Measurements from ENCODE around the gene GIPC2.
"Not testable (repeated sequence)": the region's sequence is repeated elsewhere in the genome, so short reads cannot be mapped to it uniquely, and the experiment has no call there.

The GIPC2 gene

GRCh38 chr1:78045926-78046778 lies at the start of gene GIPC2:
Gene GIPC2, plus strand, starts transcription at chr1:78045966. Its CDS starts 129 bp downstream, at chr1:78046095.
- TF ChIP-seq CTCF (IDR thresholded peaks at IDR 0.05; ENCODE audit: unreplicated experiment in 3 of 3), result no peak
- Mint-ChIP-seq H3K9me3 (peaks cover 4% of the 10 kb centered on the region), H3K4me3 (peak within 1 kb of the TSS; percentile 84 to 85 (median 84)), H3K36me3 (ENCODE audit: low read depth) (no peaks in the 10 kb centered on the region), H3K27me3 (ENCODE audit: low read depth) (peaks cover 78% of the 10 kb centered on the region), H3K4me1 (peaks cover 26% of the 10 kb centered on the region), H3K27ac (peak within 1 kb of the TSS; percentile 4 to 89 (median 51))

GRCh38 chr1:77996734-77997133 lies 49.0 kb upstream of the GIPC2 start:
- H3K4me1 Mint-ChIP-seq, result peaks cover 5% of the 10 kb centered on the region
- no peaks in the 10 kb centered on the region for H3K9me3 Mint-ChIP-seq
- no peak for TF ChIP-seq CTCF (IDR thresholded peaks at IDR 0.05; ENCODE audit: unreplicated experiment in 3 of 3)
- peaks cover 26% of the 10 kb centered on the region for H3K36me3 Mint-ChIP-seq (ENCODE audit: low read depth)
- no peak overlapping the region for H3K27ac Mint-ChIP-seq
- H3K4me3 Mint-ChIP-seq, result no peak overlapping the region
- H3K27me3 Mint-ChIP-seq (ENCODE audit: low read depth), result no peaks in the 10 kb centered on the region

- not testable (repeated sequence) for H3K27ac Mint-ChIP-seq, H3K4me3 Mint-ChIP-seq
Measured at GRCh38 chr1:78000536-78000935, 45.2 kb upstream of the GIPC2 start.

GRCh38 chr1:78003070-78003746 lies 42.6 kb upstream of the GIPC2 start:
- no peaks in the 10 kb centered on the region for H3K27me3 Mint-ChIP-seq (ENCODE audit: low read depth)
- peak overlapping the region; percentile 91 to 98 (median 98) for H3K27ac Mint-ChIP-seq
- peak overlapping the region; percentile 49 to 61 (median 52) for H3K4me3 Mint-ChIP-seq
- H3K4me1 Mint-ChIP-seq, result peaks cover 31% of the 10 kb centered on the region
- H3K9me3 Mint-ChIP-seq, result no peaks in the 10 kb centered on the region
- H3K36me3 Mint-ChIP-seq (ENCODE audit: low read depth), result no peaks in the 10 kb centered on the region
- TF ChIP-seq CTCF (IDR thresholded peaks at IDR 0.05; ENCODE audit: unreplicated experiment in 3 of 3), result no peak

More at GRCh38 chr1:78000536-78000935, 45.2 kb upstream of the GIPC2 start:
- Mint-ChIP-seq H3K36me3 (ENCODE audit: low read depth) (peaks cover 14% of the 10 kb centered on the region), H3K4me1 (peaks cover 15% of the 10 kb centered on the region)
- H3K9me3 Mint-ChIP-seq; H3K27me3 Mint-ChIP-seq (ENCODE audit: low read depth): not testable (repeated sequence)

- peak overlapping the region; percentile 86 to 94 (median 88) for H3K4me3 Mint-ChIP-seq
- H3K9me3 Mint-ChIP-seq, result no peaks in the 10 kb centered on the region
- H3K27me3 Mint-ChIP-seq (ENCODE audit: low read depth), result no peaks in the 10 kb centered on the region
Measured at GRCh38 chr1:78003882-78004718, 41.7 kb upstream of the GIPC2 start.

More at GRCh38 chr1:78003882-78004718, 41.7 kb upstream of the GIPC2 start:
- H3K27ac Mint-ChIP-seq, result peak overlapping the region; percentile 91 to 98 (median 98)
- peaks cover 34% of the 10 kb centered on the region for H3K4me1 Mint-ChIP-seq
- H3K36me3 Mint-ChIP-seq (ENCODE audit: low read depth), result no peaks in the 10 kb centered on the region
- no peak for TF ChIP-seq CTCF (IDR thresholded peaks at IDR 0.05; ENCODE audit: unreplicated experiment in 3 of 3)

Measured in nephron (organoid).